Measurements from ENCODE around the gene FOXL2NB.

The FOXL2NB gene

GRCh38 chr3:138928727-138929372 is 18.2 kb upstream of the FOXL2NB start:
- no peak for DNase-seq (ENCODE audit: low read depth)
- H3K4me3 ChIP-seq (replicated peaks; ENCODE audit: low read depth, low read length), result no peak overlapping the region
- TF ChIP-seq CTCF (IDR thresholded peaks at IDR 0.05; ENCODE audit: low read length, missing control alignments), result no peak

GRCh38 chr3:138933068-138933668 is 13.8 kb upstream of the FOXL2NB start:
- H3K4me3 ChIP-seq (replicated peaks; ENCODE audit: low read depth, low read length), result no peak overlapping the region
- DNase-seq (ENCODE audit: low read depth), result no peak
- no peak for TF ChIP-seq CTCF (IDR thresholded peaks at IDR 0.05; ENCODE audit: low read length, missing control alignments)

- no peak overlapping the region for H3K4me3 ChIP-seq (replicated peaks; ENCODE audit: low read depth, low read length)
- no peak for DNase-seq (ENCODE audit: low read depth)
- no peak for TF ChIP-seq CTCF (IDR thresholded peaks at IDR 0.05; ENCODE audit: low read length, missing control alignments)
These were observed 12.9 kb upstream of the FOXL2NB start for GRCh38 chr3:138933981-138934691.

- no peak overlapping the region for H3K4me3 ChIP-seq (replicated peaks; ENCODE audit: low read depth, low read length)
- DNase-seq (ENCODE audit: low read depth), result no peak
- no peak for TF ChIP-seq CTCF (IDR thresholded peaks at IDR 0.05; ENCODE audit: low read length, missing control alignments)
These were observed 11.5 kb upstream of the FOXL2NB start for GRCh38 chr3:138935505-138935862.

GRCh38 chr3:138935863-138936740 is 10.9 kb upstream of the FOXL2NB start:
- peak overlapping the region; percentile 47 for H3K4me3 ChIP-seq (replicated peaks; ENCODE audit: low read depth, low read length)
- peak; percentile 55 for DNase-seq (ENCODE audit: low read depth)
- peak; percentile 71 for TF ChIP-seq CTCF (IDR thresholded peaks at IDR 0.05; ENCODE audit: low read length, missing control alignments)

- no peak for TF ChIP-seq CTCF (IDR thresholded peaks at IDR 0.05; ENCODE audit: low read length, missing control alignments)
- no peak for DNase-seq (ENCODE audit: low read depth)
- H3K4me3 ChIP-seq (replicated peaks; ENCODE audit: low read depth, low read length), result no peak overlapping the region
These were observed 10.0 kb upstream of the FOXL2NB start for GRCh38 chr3:138936741-138937689.
